Trophoblast cell (in vitro differentiated cells and primary cell): Measurements from ENCODE around the gene OR2F2.

Source experiments
- DNase-seq, 2 donors: peaks; one replicate each; pipeline ENCODE4 v3.0.0-alpha.2; 2016
- H2AFZ ChIP-seq: 2 replicates; pipeline ENCODE4 v1.6.1; 2013; ENCODE audit warnings: low read length, moderate library complexity, mild to moderate bottlenecking; ENCODE audit not compliant: insufficient read depth, poor library complexity
- H2AK5ac ChIP-seq: 2 replicates; pipeline ENCODE4 v1.6.1; 2013; ENCODE audit warnings: mild to moderate bottlenecking, low read length
- H2BK120ac ChIP-seq: 2 replicates; pipeline ENCODE4 v1.6.1; 2013; ENCODE audit warnings: low read length, mild to moderate bottlenecking, moderate library complexity; ENCODE audit not compliant: insufficient read depth, poor library complexity
- H2BK12ac ChIP-seq: 2 replicates; pipeline ENCODE4 v1.6.1; 2013; ENCODE audit warnings: mild to moderate bottlenecking, low read length, moderate library complexity
- H2BK5ac ChIP-seq: 2 replicates; pipeline ENCODE4 v1.6.1; 2013; ENCODE audit warnings: low read length, low read depth, moderate library complexity, mild to moderate bottlenecking; ENCODE audit not compliant: poor library complexity
- H3K14ac ChIP-seq: 2 replicates; pipeline ENCODE4 v1.6.1; 2013; ENCODE audit warnings: mild to moderate bottlenecking, low read length
- H3K18ac ChIP-seq: 2 replicates; pipeline ENCODE4 v1.6.1; 2013; ENCODE audit warnings: mild to moderate bottlenecking, low read length
- H3K23ac ChIP-seq: 2 replicates; pipeline ENCODE4 v1.6.1; 2013; ENCODE audit warnings: low read length
- H3K27ac ChIP-seq: 2 replicates; pipeline ENCODE4 v1.5.1; 2013; ENCODE audit warnings: low read depth, mild to moderate bottlenecking, inconsistent platforms, low read length, moderate library complexity
- H3K27me3 ChIP-seq: 2 replicates; pipeline ENCODE4 v1.6.1; 2013; ENCODE audit warnings: inconsistent platforms, mild to moderate bottlenecking, low read length, moderate library complexity; ENCODE audit not compliant: insufficient read depth
- H3K36me3 ChIP-seq, 2 experiments: 1 replicate in 1 of 2; 2 replicates in 1 of 2; pipeline ENCODE4 v1.6.1; 2013; ENCODE audit warnings: low read length in 2 of 2, mild to moderate bottlenecking in 2 of 2, moderate library complexity in 1 of 2; ENCODE audit not compliant: insufficient read depth in 2 of 2, control insufficient read depth in 1 of 2
- H3K4ac ChIP-seq: 2 replicates; pipeline ENCODE4 v1.6.1; 2013; ENCODE audit warnings: low read depth, mild to moderate bottlenecking, low read length, moderate library complexity
- H3K4me1 ChIP-seq, 2 experiments: 1 replicate in 1 of 2; 2 replicates in 1 of 2; pipeline ENCODE4 v1.6.1; 2013; ENCODE audit warnings: low read length in 2 of 2, mild to moderate bottlenecking in 2 of 2, moderate library complexity in 1 of 2; ENCODE audit not compliant: insufficient read depth in 2 of 2, control insufficient read depth in 1 of 2
- H3K4me2 ChIP-seq: 2 replicates; pipeline ENCODE4 v1.6.1; 2013; ENCODE audit warnings: inconsistent platforms, mild to moderate bottlenecking, low read length, moderate library complexity
- H3K4me3 ChIP-seq: 2 replicates; pipeline ENCODE4 v1.5.1; 2013; ENCODE audit warnings: mild to moderate bottlenecking, low read depth, low read length, inconsistent platforms
- H3K79me1 ChIP-seq: one replicate; pipeline ENCODE4 v1.6.1; 2013; ENCODE audit warnings: low read length
- H3K79me2 ChIP-seq: 2 replicates; pipeline ENCODE4 v1.6.1; 2013; ENCODE audit warnings: low read length, mild to moderate bottlenecking; ENCODE audit not compliant: control insufficient read depth, insufficient read depth, poor library complexity
- H3K9ac ChIP-seq: 2 replicates; pipeline ENCODE4 v1.6.1; 2013; ENCODE audit warnings: mild to moderate bottlenecking, low read length
- H3K9me3 ChIP-seq: 2 replicates; pipeline ENCODE4 v1.6.1; 2013; ENCODE audit warnings: low read depth, mild to moderate bottlenecking, control low read depth, inconsistent platforms, low read length; ENCODE audit not compliant: insufficient read depth
- H4K12ac ChIP-seq: 2 replicates; pipeline ENCODE4 v1.6.1; 2013; ENCODE audit warnings: low read depth, mild to moderate bottlenecking, low read length, moderate library complexity
- H4K8ac ChIP-seq: 2 replicates; pipeline ENCODE4 v1.6.1; 2013; ENCODE audit warnings: low read depth, mild to moderate bottlenecking, low read length, moderate library complexity
- H4K91ac ChIP-seq: one replicate; pipeline ENCODE4 v1.6.1; 2013; ENCODE audit warnings: low read depth, mild to moderate bottlenecking, low read length, moderate library complexity
- WGBS: extraction: QIAGEN DNeasy Blood & Tissue Kit; methylation state at CpG from one replicate; pipeline ENCODE4 v1.1.7; 2013; ENCODE audit warnings: missing lambda C conversion rate; ENCODE audit not compliant: insufficient read length, insufficient coverage; ENCODE audit errors: extremely low coverage; 5-methylcytosine and 5-hydroxymethylcytosine counted together

OR2F2 gene

GRCh38 chr7:143908120-143908519 lies 26.9 kb upstream of the OR2F2 start:
- Histone ChIP-seq H2BK5ac (no peak overlapping the region), H3K4me2 (no peak overlapping the region), H2BK120ac (no peak overlapping the region), H3K9ac (no peak overlapping the region), H2AK5ac (no peak overlapping the region), H3K27me3 (no peaks in the 10 kb centered on the region), H4K8ac (no peak overlapping the region), H3K23ac (no peak overlapping the region), H3K14ac (no peak overlapping the region), H3K9me3 (no peaks in the 10 kb centered on the region), H2BK12ac (no peak overlapping the region), H2AFZ (no peak overlapping the region), H3K79me1 (peaks cover 15% of the 10 kb centered on the region), H4K91ac (no peak overlapping the region), H3K4me1 (peaks cover 16 to 20% of the 10 kb centered on the region in 2 experiments), H4K12ac (no peak overlapping the region), H3K27ac (no peak overlapping the region), H3K4ac (no peak overlapping the region), H3K4me3 (no peak overlapping the region), H3K79me2 (peaks cover 2% of the 10 kb centered on the region), H3K36me3 (no peaks in the 10 kb centered on the region), H3K18ac (no peak overlapping the region)
- DNase-seq = no peak
- WGBS = no CpG with 5 or more reads among the region's 5 CpGs

GRCh38 chr7:143909863-143910262 lies 25.2 kb upstream of the OR2F2 start:
- peaks cover 14% of the 10 kb centered on the region in 2 experiments for H3K4me1 ChIP-seq
- no peak for DNase-seq

GRCh38 chr7:143910473-143911248 lies 24.4 kb upstream of the OR2F2 start:
- Histone ChIP-seq H3K23ac (no peak overlapping the region), H3K36me3 (no peaks in the 10 kb centered on the region), H2AK5ac (no peak overlapping the region), H4K91ac (no peak overlapping the region), H3K4ac (no peak overlapping the region), H2BK120ac (peak overlapping the region; percentile 59), H3K18ac (no peak overlapping the region), H3K14ac (no peak overlapping the region), H3K27ac (no peak overlapping the region), H3K4me1 (peaks cover 6 to 7% of the 10 kb centered on the region in 2 experiments), H3K4me2 (no peak overlapping the region), H3K9me3 (no peaks in the 10 kb centered on the region), H3K79me2 (no peaks in the 10 kb centered on the region), H4K8ac (no peak overlapping the region), H2BK12ac (no peak overlapping the region), H3K4me3 (no peak overlapping the region), H4K12ac (no peak overlapping the region), H3K79me1 (peaks cover 5% of the 10 kb centered on the region), H3K9ac (no peak overlapping the region), H2BK5ac (no peak overlapping the region), H2AFZ (no peak overlapping the region), H3K27me3 (no peaks in the 10 kb centered on the region)
- no peak for DNase-seq
- no CpG with 5 or more reads among the region's 3 CpGs for WGBS

More at GRCh38 chr7:143909863-143910262, 25.2 kb upstream of the OR2F2 start:
- Histone ChIP-seq H2AFZ (no peak overlapping the region), H3K4me2 (no peak overlapping the region), H3K4ac (no peak overlapping the region), H2AK5ac (no peak overlapping the region), H3K23ac (no peak overlapping the region), H3K14ac (no peak overlapping the region), H2BK120ac (no peak overlapping the region), H3K79me1 (peaks cover 12% of the 10 kb centered on the region), H4K8ac (no peak overlapping the region), H3K36me3 (no peaks in the 10 kb centered on the region), H3K9me3 (no peaks in the 10 kb centered on the region), H3K79me2 (peaks cover 2% of the 10 kb centered on the region), H3K27ac (no peak overlapping the region), H3K9ac (no peak overlapping the region), H4K91ac (no peak overlapping the region), H3K27me3 (no peaks in the 10 kb centered on the region), H2BK5ac (no peak overlapping the region), H4K12ac (no peak overlapping the region), H3K18ac (no peak overlapping the region), H2BK12ac (no peak overlapping the region), H3K4me3 (no peak overlapping the region)
- WGBS = no CpG with 5 or more reads among the region's 3 CpGs

GRCh38 chr7:143913945-143914615 lies 21.0 kb upstream of the OR2F2 start:
- Histone ChIP-seq H3K14ac (no peak overlapping the region), H2BK120ac (no peak overlapping the region), H3K9ac (no peak overlapping the region), H3K27me3 (no peaks in the 10 kb centered on the region), H3K4me3 (no peak overlapping the region), H2BK5ac (no peak overlapping the region), H4K12ac (no peak overlapping the region), H3K23ac (no peak overlapping the region), H2BK12ac (no peak overlapping the region), H4K8ac (no peak overlapping the region), H3K9me3 (no peaks in the 10 kb centered on the region), H3K4me1 (no peaks in the 10 kb centered on the region), H3K18ac (no peak overlapping the region), H3K36me3 (no peaks in the 10 kb centered on the region), H3K79me2 (no peaks in the 10 kb centered on the region), H2AFZ (no peak overlapping the region), H3K4ac (no peak overlapping the region), H4K91ac (no peak overlapping the region), H3K4me2 (no peak overlapping the region), H3K79me1 (no peaks in the 10 kb centered on the region), H2AK5ac (no peak overlapping the region), H3K27ac (no peak overlapping the region)
- no CpG with 5 or more reads among the region's 3 CpGs for WGBS
- DNase-seq = no peak
